CD4-positive, alpha-beta T cell (primary cell): Measurements from ENCODE around the gene HES1. TPM values are rescaled to one million over a fixed set of nuclear protein-coding genes. Genes with fewer than 3 reads are reported as not detected.

ENCODE experiments used
- ATAC-seq: fragments of 200-7000 bp; cut with Tn5 transposase; one replicate; pipeline ENCODE4 v1.10.0; 2022; ENCODE audit warnings: mild to moderate bottlenecking; ENCODE audit not compliant: poor library complexity
- CTCF ChIA-PET: fragments of 350-600 bp; sonication (Branson Sonifier 250); formaldehyde crosslinking; loops from one replicate; lab custom pipeline; 2021; ENCODE audit warnings: antibody characterized with exemption, inconsistent platforms; lab: Charles Lee
- POLR2A ChIA-PET: fragments of 350-600 bp; sonication (Branson Sonifier 250); formaldehyde crosslinking; loops from one replicate; lab custom pipeline; 2021; ENCODE audit warnings: antibody characterized with exemption, inconsistent platforms; lab: Charles Lee
- DNase-seq, 14 experiments: peaks; one replicate each; pipeline ENCODE4 v3.0.0-alpha.2; 2013 to 2020; ENCODE audit warnings: mixed read lengths in 2 of 14
- H3K27ac ChIP-seq, 2 donors: one replicate each; pipeline versions ENCODE4 v1.5.1 to v1.7.0; 2013; ENCODE audit warnings: low read length in 2 of 2, low read depth in 1 of 2, mild to moderate bottlenecking in 1 of 2
- H3K27me3 ChIP-seq, 2 experiments: 1 replicate in 1 of 2; 2 replicates in 1 of 2; pipeline versions ENCODE4 v1.6.1 to v1.7.0; 2013; ENCODE audit warnings: low read length in 2 of 2, control low read depth in 1 of 2, mild to moderate bottlenecking in 1 of 2, moderate library complexity in 1 of 2; ENCODE audit not compliant: insufficient read depth in 2 of 2, control insufficient read depth in 1 of 2
- H3K36me3 ChIP-seq: one replicate; pipeline ENCODE4 v1.6.1; 2013; ENCODE audit warnings: low read length, control low read depth; ENCODE audit not compliant: insufficient read depth
- H3K4me1 ChIP-seq: one replicate; pipeline ENCODE4 v1.6.1; 2013; ENCODE audit warnings: low read length, control low read depth; ENCODE audit not compliant: insufficient read depth
- H3K4me3 ChIP-seq: one replicate; pipeline ENCODE4 v1.5.1; 2013; ENCODE audit warnings: mild to moderate bottlenecking, low read length, moderate library complexity
- H3K9me3 ChIP-seq, 2 experiments: 1 replicate in 1 of 2; 2 replicates in 1 of 2; pipeline versions ENCODE4 v1.6.1 to v1.7.0; 2013; ENCODE audit warnings: low read length in 2 of 2, mild to moderate bottlenecking in 2 of 2, control low read depth in 1 of 2, moderate library complexity in 1 of 2; ENCODE audit not compliant: control insufficient read depth in 1 of 2, insufficient read depth in 1 of 2
- H3K27ac Mint-ChIP-seq: one replicate; pipeline ENCODE4 v1.8.0; 2020; ENCODE audit warnings: mixed read lengths
- H3K27me3 Mint-ChIP-seq: one replicate; pipeline ENCODE4 v1.8.0; 2021; ENCODE audit warnings: mixed read lengths
- H3K36me3 Mint-ChIP-seq: one replicate; pipeline ENCODE4 v1.8.0; 2021; ENCODE audit warnings: low read depth, mixed read lengths
- H3K4me1 Mint-ChIP-seq: one replicate; pipeline ENCODE4 v1.8.0; 2021; ENCODE audit warnings: low read depth, mixed read lengths
- H3K4me3 Mint-ChIP-seq: one replicate; pipeline ENCODE4 v1.8.0; 2020; ENCODE audit warnings: mild to moderate bottlenecking, mixed read lengths
- H3K9me3 Mint-ChIP-seq: one replicate; pipeline ENCODE4 v1.8.0; 2020; ENCODE audit warnings: mixed read lengths
- CTCF ChIP-seq: fragments of 200-600 bp; IDR thresholded peaks from one replicate; pipeline ENCODE4 v1.8.0; 2022; ENCODE audit warnings: antibody characterized with exemption, mild to moderate bottlenecking
- intact Hi-C, 2 experiments: fragments of 100-400 bp; cut with DNase I in 1 of 2; cut with micrococcal nuclease in 1 of 2; formaldehyde crosslinking; loops; one replicate each; pipeline versions ENCODE4 v1.15.1 to v1.9.0; 2023 to 2025; cut with DNase I, micrococcal nuclease
- total RNA-seq, 174 experiments: library from RNA in 2 of 174; stranded (reverse) in 2 of 174; gene quantifications; one replicate each; pipeline ENCODE4 v1.2.3 and lab custom pipeline; 2021 to 2026

Gene HES1
- total RNA-seq, 2 experiments from 2014 or later, result 0.89 to 1.5 TPM

- Histone ChIP-seq H3K4me3 (peak overlapping the region; percentile 52), H3K4me1 (peaks cover 54% of the 10 kb centered on the region), H3K27ac (peak overlapping the region in 1 of 2 donors; percentile 26), H3K9me3 (peaks cover 0 to 4% of the 10 kb centered on the region in 2 experiments), H3K36me3 (no peaks in the 10 kb centered on the region), H3K27me3 (peaks cover 59 to 61% of the 10 kb centered on the region in 2 experiments)
- Mint-ChIP-seq H3K4me3 (peak overlapping the region; percentile 91), H3K27ac (peak overlapping the region; percentile 88), H3K27me3 (peaks cover 57% of the 10 kb centered on the region), H3K36me3 (peaks cover 10% of the 10 kb centered on the region), H3K4me1 (peaks cover 60% of the 10 kb centered on the region), H3K9me3 (no peaks in the 10 kb centered on the region)
- intact Hi-C loops, result loop anchor here (5.0 to 10.0 kb wide), 4 partner anchors 160 to 262 kb away; partner anchors contain the start of gene GP5 (in 1 of the 2)
- DNase-seq (peak; percentile 61 to 92 (median 76)), ATAC-seq (peak; percentile 65)
- POLR2A ChIA-PET, result interaction anchor here (1.2 kb wide), 1 partner anchor 64 kb away, joined by 3 read pairs; no protein-coding TSS in a partner anchor
- CTCF ChIA-PET, result no interaction called here
- no peak for TF ChIP-seq CTCF
Observed at GRCh38 chr3:194134757-194135515, 1.0 kb upstream of the HES1 start.

- Histone ChIP-seq H3K27ac (no peak overlapping the region), H3K27me3 (peaks cover 58 to 59% of the 10 kb centered on the region in 2 experiments), H3K4me1 (peaks cover 55% of the 10 kb centered on the region), H3K4me3 (peak overlapping the region; percentile 47), H3K9me3 (peaks cover 0 to 5% of the 10 kb centered on the region in 2 experiments), H3K36me3 (no peaks in the 10 kb centered on the region)
- Mint-ChIP-seq H3K27ac (peak overlapping the region; percentile 69), H3K27me3 (peaks cover 57% of the 10 kb centered on the region), H3K4me1 (peaks cover 62% of the 10 kb centered on the region), H3K36me3 (peaks cover 10% of the 10 kb centered on the region), H3K4me3 (peak overlapping the region; percentile 91), H3K9me3 (no peaks in the 10 kb centered on the region)
- intact Hi-C loops, result loop anchor here (5.0 to 10.0 kb wide), 4 partner anchors 161 to 262 kb away; partner anchors contain the start of gene GP5 (in 1 of the 2)
- no peak for ATAC-seq
- DNase-seq, result no peak
- no peak for TF ChIP-seq CTCF
- ChIA-PET CTCF (no interaction called here), POLR2A (interaction anchor here (1.2 kb wide), 1 partner anchor 64 kb away, joined by 3 read pairs; no protein-coding TSS in a partner anchor)
Observed at GRCh38 chr3:194135516-194135805, 487 bp upstream of the HES1 start.

GRCh38 chr3:194136519-194137007 is 615 bp downstream of the HES1 start:
- DNase-seq, result no peak
- H3K4me3 ChIP-seq, result peak overlapping the region; percentile 47
- no peak for TF ChIP-seq CTCF
- intact Hi-C loops, result loop anchor here (1.0 to 10.0 kb wide), 6 partner anchors 162 to 470 kb away; partner anchors contain the start of gene GP5 (in 1 of the 2)
- H3K36me3 Mint-ChIP-seq, result peaks cover 10% of the 10 kb centered on the region
- peaks cover 50% of the 10 kb centered on the region for H3K27me3 Mint-ChIP-seq
- H3K27me3 ChIP-seq, result peaks cover 56 to 62% of the 10 kb centered on the region in 2 experiments
- peak overlapping the region; percentile 69 for H3K27ac Mint-ChIP-seq
- H3K4me1 Mint-ChIP-seq, result peaks cover 55% of the 10 kb centered on the region
- no peaks in the 10 kb centered on the region for H3K9me3 Mint-ChIP-seq
- ATAC-seq, result no peak
- CTCF ChIA-PET, result interaction anchor here (1.0 kb wide), 1 partner anchor 179 kb away, joined by 3 read pairs; no protein-coding TSS in a partner anchor
- H3K36me3 ChIP-seq, result no peaks in the 10 kb centered on the region
- POLR2A ChIA-PET, result interaction anchor here (0.9 to 1.5 kb wide), 2 partner anchors 66 to 356 kb away, joined by 3 to 4 read pairs; no protein-coding TSS in a partner anchor
- peak overlapping the region; percentile 87 for H3K4me3 Mint-ChIP-seq
- H3K9me3 ChIP-seq, result peaks cover 0 to 11% of the 10 kb centered on the region in 2 experiments
- no peak overlapping the region for H3K27ac ChIP-seq
- peaks cover 52% of the 10 kb centered on the region for H3K4me1 ChIP-seq
